ENCODE measurements around the gene SREBF2. TPM values are rescaled to one million over a fixed set of nuclear protein-coding genes. Genes with fewer than 3 reads are reported as not detected.

SREBF2 gene
- total and polyA plus RNA-seq, 2 of the 8 experiments (the other 6 are each of a cell fraction or from before 2014, with no cell fraction given): 125 to 144 TPM

- H3K9ac ChIP-seq (replicated peaks in 1 of 4; ENCODE audit: extremely low read depth in 1 of 4, low read depth in 3 of 4, low read length in 3 of 4): peak overlapping the region in 1 of 4 experiments; percentile 19; a peak in 1 of 7 replicates
- H3K27me3 ChIP-seq (replicated peaks in 1 of 4; ENCODE audit: control insufficient read depth in 3 of 4, extremely low read depth in 1 of 4, insufficient read depth in 3 of 4, low read length in 3 of 4): no peaks in the 10 kb centered on the region
- H2BK12ac ChIP-seq (ENCODE audit: low read depth, low read length): peak overlapping the region; percentile 42; the same call in 1 of the 2 replicates
- FAIRE-seq: no peak
- peaks cover 27% of the 10 kb centered on the region for H3K79me1 ChIP-seq (ENCODE audit: low read depth, low read length)
- ChIA-PET CTCF (ENCODE audit: partially characterized antibody) (interaction anchor here (0.6 to 3.8 kb wide), 10 partner anchors 9 to 99 kb away, joined by 3 to 33 read pairs (median 4); no protein-coding TSS in a partner anchor), POLR2A (ENCODE audit: partially characterized antibody) (interaction anchor here (0.8 to 8.7 kb wide), 5 partner anchors 9 to 64 kb away, joined by 3 to 85 read pairs (median 7); partner anchors contain the start of gene SREBF2)
- H3K23ac ChIP-seq (ENCODE audit: insufficient read length): no peak overlapping the region
- H3K27ac ChIP-seq (ENCODE audit: low read depth, low read length): 0 out of 2 replicates have a peak overlapping the region, but pooled peaks have one; percentile 9
- H2BK5ac ChIP-seq (ENCODE audit: low read depth, low read length): 0 out of 2 replicates have a peak overlapping the region, but pooled peaks have one; percentile 46
- H3K4ac ChIP-seq (replicated peaks; ENCODE audit: insufficient read length, low read depth, low read length): no peak overlapping the region
- H4K20me1 ChIP-seq (replicated peaks in 1 of 2; ENCODE audit: control insufficient read depth in 1 of 2, insufficient read depth in 2 of 2, low read length in 2 of 2): peaks cover 21 to 40% of the 10 kb centered on the region in 2 experiments
- H3K9me3 ChIP-seq (ENCODE audit: insufficient read depth in 2 of 2, low read depth in 1 of 2, low read length in 1 of 2): no peaks in the 10 kb centered on the region
- no peak for DNase-seq (ENCODE audit: low read depth in 1 of 2, low spot score in 2 of 2)
- H3K14ac ChIP-seq (ENCODE audit: insufficient read length): no peak overlapping the region
- H3K36me3 ChIP-seq (ENCODE audit: control insufficient read depth in 2 of 4, insufficient read depth in 4 of 4, low read length in 3 of 4): peaks cover 0 to 24% (median 5%) of the 10 kb centered on the region in 4 experiments; a peak in 4 of 8 replicates
- H3K4me2 ChIP-seq (ENCODE audit: insufficient read depth in 1 of 2, low read depth in 2 of 2, low read length in 2 of 2): peak overlapping the region in 1 of 2 experiments; percentile 34; a peak in 3 of 4 replicates
- no peak overlapping the region for H3K18ac ChIP-seq (ENCODE audit: extremely low read depth, low read length)
- no peak overlapping the region for H4K8ac ChIP-seq (ENCODE audit: extremely low read depth, insufficient read depth, low read length)
- H3K79me2 ChIP-seq (ENCODE audit: control insufficient read depth in 1 of 2, insufficient read depth in 2 of 2, low read length in 2 of 2): peaks cover 43 to 96% of the 10 kb centered on the region in 2 experiments
- no peak overlapping the region for H2BK120ac ChIP-seq (replicated peaks; ENCODE audit: low read depth, low read length)
- H4K91ac ChIP-seq (replicated peaks; ENCODE audit: insufficient read length, low read length): no peak overlapping the region
- H3K56ac ChIP-seq (replicated peaks; ENCODE audit: insufficient read length, low read depth, low read length): no peak overlapping the region
- no peak overlapping the region for H2AFZ ChIP-seq (ENCODE audit: low read length)
- WGBS, 2 experiments (ENCODE audit: extremely low coverage in 1 of 2, insufficient coverage in 1 of 2, insufficient read length in 1 of 2, insufficient replicate concordance in 2 of 2, low coverage in 1 of 2, low lambda C conversion rate in 2 of 2, missing lambda C conversion rate in 1 of 2): 78% methylated on average over 4 of the region's 4 CpGs; no CpG with 5 or more reads in 1 of the 2 experiments
- no peak overlapping the region for H3K4me3 ChIP-seq (ENCODE audit: extremely low read depth in 1 of 4, insufficient read depth in 2 of 4, low read depth in 3 of 4, low read length in 4 of 4)
- H2BK15ac ChIP-seq (ENCODE audit: low read length): 0 out of 2 replicates have a peak overlapping the region, but pooled peaks have one; percentile 40
- H3K23me2 ChIP-seq (ENCODE audit: low read depth, low read length): no peaks in the 10 kb centered on the region
- H2AK5ac ChIP-seq (ENCODE audit: low read depth, low read length): no peak overlapping the region
- H4K5ac ChIP-seq (ENCODE audit: insufficient read length, low read depth, low read length): no peak overlapping the region
- H3K4me1 ChIP-seq (replicated peaks in 1 of 4; ENCODE audit: control insufficient read depth in 3 of 4, insufficient read depth in 4 of 4, low read length in 3 of 4): peaks cover 11 to 38% (median 27%) of the 10 kb centered on the region in 4 experiments
- no peak overlapping the region for H2BK20ac ChIP-seq (ENCODE audit: low read length)
These were observed 12.7 kb downstream of the SREBF2 start for GRCh38 chr22:41845380-41846267.

Data from H1 (cell line).